Esophagus squamous epithelium (tissue), 5 donors: ENCODE results near the gene ZRANB3. TPM values are rescaled to one million over a fixed set of nuclear protein-coding genes. Genes with fewer than 3 reads are reported as not detected.
"Not testable (repeated sequence)": the region's sequence is repeated elsewhere in the genome, so short reads cannot be mapped to it uniquely, and the experiment has no call there.

Experiments
- DNase-seq: peaks from one replicate; lab custom pipeline; 2025; lab: John Stamatoyannopoulos, UW
- H3K27ac ChIP-seq, 4 donors: fragments of 200-600 bp; sonication (generic); one replicate each; pipeline ENCODE4 v1.5.1; 2016 to 2019; ENCODE audit warnings: mild to moderate bottlenecking in 1 of 4
- H3K27me3 ChIP-seq, 4 donors: fragments of 200-600 bp; sonication (generic); 1 replicate in 3 of 4; 2 replicates in 1 of 4; pipeline versions ENCODE4 v1.5.1 to v1.6.0; 2017 to 2021; ENCODE audit warnings: antibody characterized with exemption in 1 of 4
- H3K36me3 ChIP-seq, 3 donors: fragments of 200-600 bp; sonication (generic); one replicate each; pipeline ENCODE4 v1.5.1; 2016 to 2019
- H3K4me1 ChIP-seq, 3 donors: fragments of 200-600 bp; sonication (generic); one replicate each; pipeline ENCODE4 v1.5.1; 2017 to 2019
- H3K4me3 ChIP-seq, 4 donors: fragments of 200-600 bp; sonication (generic); 1 replicate in 3 of 4; 2 replicates in 1 of 4; pipeline ENCODE4 v1.5.1; 2016 to 2019; ENCODE audit warnings: mild to moderate bottlenecking in 2 of 4, moderate library complexity in 1 of 4
- H3K9me3 ChIP-seq, 3 donors: fragments of 200-600 bp; sonication (generic); one replicate each; pipeline ENCODE4 v1.5.1; 2016 to 2019
- POLR2A ChIP-seq, 4 donors: fragments of 450-650 bp; IDR thresholded peaks; one replicate each; pipeline ENCODE4 v1.6.1; 2017; ENCODE audit warnings: antibody characterized with exemption in 4 of 4, mild to moderate bottlenecking in 4 of 4, moderate library complexity in 3 of 4
- WGBS, 2 donors: methylation state at CpG; one replicate each; pipeline ENCODE4 v1.1.5; 2018; 5-methylcytosine and 5-hydroxymethylcytosine counted together
- intact Hi-C: fragments of 100-400 bp; cut with DNase I; formaldehyde crosslinking; loops from one replicate; pipeline ENCODE4 v1.15.0; 2022
- total RNA-seq, 4 donors: library from RNA; depleted of rRNA; stranded (reverse); fragments of >200 nt; gene quantifications; one replicate each; pipeline ENCODE4 v1.1.0, GENCODE V29; 2016
- TF ChIP-seq, protein P1 (sequence below), 6 experiments: fragments of 450-650 bp in 4 of 6; fragments of 200-600 bp in 2 of 6; sonication (generic) in 2 of 6; IDR thresholded peaks; one replicate each; pipeline ENCODE4 v1.5.1; 2016 to 2019; ENCODE audit warnings: antibody characterized with exemption in 6 of 6, mild to moderate bottlenecking in 4 of 6, moderate library complexity in 4 of 6
- donor health status: DM: yes; HTN: yes; CAD: no.

ZRANB3 gene
- total RNA-seq, 4 donors from 2014 or later = 0.61 to 4.5 (median 3.5) TPM

DNA sequence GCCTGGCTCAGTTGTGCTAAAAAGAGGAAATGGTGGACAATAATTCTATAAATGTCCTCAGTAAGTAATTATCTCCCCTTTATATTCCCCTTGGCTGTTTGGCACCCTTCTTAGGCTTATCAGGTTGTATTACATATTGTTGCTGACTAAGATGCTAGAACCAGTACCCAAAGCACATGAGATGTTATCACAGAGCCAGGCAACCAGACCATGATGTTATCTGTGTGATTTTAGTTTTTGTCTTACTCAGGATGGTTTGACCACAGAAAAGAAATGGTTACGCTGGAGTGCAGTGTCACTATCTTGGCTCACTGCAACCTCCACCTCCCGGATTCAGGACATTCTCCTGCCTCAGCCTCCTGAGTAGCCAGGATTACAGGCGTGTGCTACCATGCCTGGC is 15.4 kb upstream of the ZRANB3 start:
- no peak overlapping the region for H3K4me3 ChIP-seq
- H3K27ac ChIP-seq = no peak overlapping the region
- H3K27me3 ChIP-seq = no peaks in the 10 kb centered on the region
- no peaks in the 10 kb centered on the region for H3K4me1 ChIP-seq
- no peaks in the 10 kb centered on the region for H3K36me3 ChIP-seq
- WGBS, 2 donors = 83 to 93% methylated on average over 3 of the region's 3 CpGs
- H3K9me3 ChIP-seq = no peaks in the 10 kb centered on the region
- no peak for TF ChIP-seq POLR2A (IDR thresholded peaks at IDR 0.05)
- TF ChIP-seq, protein P1, sequence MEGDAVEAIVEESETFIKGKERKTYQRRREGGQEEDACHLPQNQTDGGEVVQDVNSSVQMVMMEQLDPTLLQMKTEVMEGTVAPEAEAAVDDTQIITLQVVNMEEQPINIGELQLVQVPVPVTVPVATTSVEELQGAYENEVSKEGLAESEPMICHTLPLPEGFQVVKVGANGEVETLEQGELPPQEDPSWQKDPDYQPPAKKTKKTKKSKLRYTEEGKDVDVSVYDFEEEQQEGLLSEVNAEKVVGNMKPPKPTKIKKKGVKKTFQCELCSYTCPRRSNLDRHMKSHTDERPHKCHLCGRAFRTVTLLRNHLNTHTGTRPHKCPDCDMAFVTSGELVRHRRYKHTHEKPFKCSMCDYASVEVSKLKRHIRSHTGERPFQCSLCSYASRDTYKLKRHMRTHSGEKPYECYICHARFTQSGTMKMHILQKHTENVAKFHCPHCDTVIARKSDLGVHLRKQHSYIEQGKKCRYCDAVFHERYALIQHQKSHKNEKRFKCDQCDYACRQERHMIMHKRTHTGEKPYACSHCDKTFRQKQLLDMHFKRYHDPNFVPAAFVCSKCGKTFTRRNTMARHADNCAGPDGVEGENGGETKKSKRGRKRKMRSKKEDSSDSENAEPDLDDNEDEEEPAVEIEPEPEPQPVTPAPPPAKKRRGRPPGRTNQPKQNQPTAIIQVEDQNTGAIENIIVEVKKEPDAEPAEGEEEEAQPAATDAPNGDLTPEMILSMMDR (IDR thresholded peaks at IDR 0.05) = no peak
- intact Hi-C loops = no loop called here
- no peak for DNase-seq

- H3K4me3 ChIP-seq, H3K27ac ChIP-seq, H3K27me3 ChIP-seq, DNase-seq, H3K36me3 ChIP-seq, H3K9me3 ChIP-seq, intact Hi-C loops: not testable (repeated sequence)
- peaks cover 0 to 30% (median 7%) of the 10 kb centered on the region in 3 donors for H3K4me1 ChIP-seq
- WGBS, 2 donors = 93 to 98% methylated on average over 9 to 15 of the region's 15 CpGs
These were observed 2.5 kb upstream of the ZRANB3 start for GRCh38 chr2:135533545-135533944.

- peak overlapping the region in 1 of 4 donors; percentile 93 for H3K4me3 ChIP-seq
- intact Hi-C loops = no loop called here
- H3K9me3 ChIP-seq = no peaks in the 10 kb centered on the region
- H3K27me3 ChIP-seq = no peaks in the 10 kb centered on the region
- WGBS, 2 donors = 28 to 45% methylated on average over 3 of the region's 3 CpGs
- TF ChIP-seq POLR2A (IDR thresholded peaks at IDR 0.05) = no peak
- TF ChIP-seq, protein P1 (IDR thresholded peaks at IDR 0.05) = no peak
- DNase-seq = no peak
- peaks cover 0 to 30% (median 7%) of the 10 kb centered on the region in 3 donors for H3K4me1 ChIP-seq
- no peaks in the 10 kb centered on the region for H3K36me3 ChIP-seq
- peak overlapping the region in 1 of 4 donors; percentile 97 for H3K27ac ChIP-seq
These were observed 1.6 kb upstream of the ZRANB3 start for GRCh38 chr2:135532581-135532980.

DNA sequence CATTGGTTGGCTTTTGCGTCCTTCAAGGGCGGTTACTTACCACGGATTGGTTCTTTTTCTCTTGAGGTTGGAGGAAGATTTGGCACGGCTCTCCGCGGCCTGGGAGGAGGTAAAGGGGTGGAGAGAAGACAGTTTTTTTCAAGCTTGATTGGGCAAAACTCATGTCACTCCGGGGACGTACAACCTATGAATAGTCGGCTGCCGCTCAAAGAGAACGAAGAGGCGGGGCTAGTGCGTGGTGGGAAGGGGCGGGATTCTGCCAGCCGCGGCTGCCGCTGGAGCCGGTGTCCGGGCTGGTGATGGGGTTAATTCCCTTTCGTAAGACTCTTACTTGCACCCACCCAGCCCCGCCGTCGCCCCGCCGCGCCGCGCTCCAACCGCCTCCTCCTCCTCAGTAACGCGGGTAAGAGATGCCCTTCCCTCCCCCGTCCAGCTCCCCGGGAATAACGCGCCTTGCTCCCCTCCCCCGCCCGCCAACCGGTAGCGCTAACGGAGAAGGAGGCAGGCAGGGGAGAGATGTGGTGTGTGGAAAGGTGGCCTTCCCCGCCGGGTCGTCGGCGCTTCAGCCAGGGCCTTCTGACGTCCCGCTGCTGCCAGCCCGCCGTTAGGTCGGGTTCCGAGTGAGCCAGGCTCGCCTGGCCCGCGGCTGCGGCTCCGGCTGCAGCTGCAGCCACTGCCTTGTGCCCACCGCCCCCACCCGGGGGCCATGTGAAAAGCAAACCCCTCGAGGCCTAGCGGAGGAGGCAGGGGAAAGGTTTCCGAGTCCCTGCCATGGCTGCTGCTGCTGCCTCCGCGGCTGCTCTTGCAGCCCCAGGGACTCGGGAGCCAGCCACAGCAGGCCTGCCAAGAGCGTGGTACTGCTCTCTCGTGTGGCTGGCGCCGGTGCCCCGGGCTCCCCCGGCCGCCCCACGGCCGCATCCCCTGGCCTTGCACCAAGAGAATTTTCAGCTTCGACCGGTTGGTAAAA is 496 bp upstream of the ZRANB3 start, which contains the start of gene R3HDM1:
Gene R3HDM1 (plus strand): TSS at position 254 of the 967 bp plus-strand sequence. CDS start 73,362 bp downstream, outside the sequence.
- Histone ChIP-seq H3K4me1 (peaks cover 0 to 30% (median 7%) of the 10 kb centered on the region in 3 donors), H3K4me3 (peak within 1 kb of the TSS; percentile 71 to 95 (median 86)), H3K36me3 (no peaks in the 10 kb centered on the region), H3K27ac (peak within 1 kb of the TSS; percentile 83 to 97 (median 94)), H3K9me3 (no peaks in the 10 kb centered on the region), H3K27me3 (no peaks in the 10 kb centered on the region)
- intact Hi-C loops = no loop called here
- TF ChIP-seq, protein P1 (IDR thresholded peaks at IDR 0.05) = peak in 1 of 6 experiments; percentile 7
- TF ChIP-seq POLR2A (IDR thresholded peaks at IDR 0.05) = peak in 1 of 4 donors; percentile 33
- DNase-seq = peak; percentile 97
- WGBS, 2 donors = 0 to 2% methylated on average over 21 to 22 of the region's 75 CpGs

- Histone ChIP-seq H3K9me3 (no peaks in the 10 kb centered on the region), H3K36me3 (no peaks in the 10 kb centered on the region), H3K4me1 (peaks cover 0 to 24% (median 7%) of the 10 kb centered on the region in 3 donors), H3K27ac (no peak overlapping the region), H3K27me3 (no peaks in the 10 kb centered on the region), H3K4me3 (no peak overlapping the region)
- DNase-seq = no peak
- TF ChIP-seq, protein P1 (IDR thresholded peaks at IDR 0.05) = no peak
- no peak for TF ChIP-seq POLR2A (IDR thresholded peaks at IDR 0.05)
- 56 to 81% methylated on average over 3 of the region's 3 CpGs for WGBS, 2 donors
- intact Hi-C loops = no loop called here
These were observed 3.0 kb downstream of the ZRANB3 start for GRCh38 chr2:135528006-135528405.
